Ishikawa (cell line): Measurements from ENCODE around the gene TCF4.

Experiments used
- CEBPB ChIP-seq: IDR thresholded peaks from 2 replicates; pipeline ENCODE4 v1.6.1; 2012
- CREB1 ChIP-seq: IDR thresholded peaks from 2 replicates; pipeline ENCODE4 v1.6.1; 2012; ENCODE audit warnings: low read depth
- EGR1 ChIP-seq: IDR thresholded peaks from 2 replicates; pipeline ENCODE4 v1.6.1; 2012
- EP300 ChIP-seq: IDR thresholded peaks from 2 replicates; pipeline ENCODE4 v1.6.1; 2012; ENCODE audit warnings: borderline replicate concordance
- FOXM1 ChIP-seq: IDR thresholded peaks from 2 replicates; pipeline ENCODE4 v1.6.1; 2012; ENCODE audit warnings: low read depth, borderline replicate concordance
- MAX ChIP-seq: IDR thresholded peaks from 2 replicates; pipeline ENCODE4 v1.6.1; 2012
- NFIC ChIP-seq: IDR thresholded peaks from 2 replicates; pipeline ENCODE4 v1.6.1; 2012
- RAD21 ChIP-seq: IDR thresholded peaks from 2 replicates; pipeline ENCODE4 v1.6.1; 2012; ENCODE audit warnings: low read depth
- TAF1 ChIP-seq: IDR thresholded peaks from 2 replicates; pipeline ENCODE4 v1.6.1; 2012; ENCODE audit warnings: low read depth, mild to moderate bottlenecking
- TCF12 ChIP-seq: IDR thresholded peaks from 2 replicates; pipeline ENCODE4 v1.6.1; 2012; ENCODE audit warnings: low read depth
- TEAD4 ChIP-seq: IDR thresholded peaks from 2 replicates; pipeline ENCODE4 v1.6.1; 2012
- YY1 ChIP-seq: IDR thresholded peaks from 2 replicates; pipeline ENCODE4 v1.6.1; 2012; ENCODE audit warnings: low read depth
- ZBTB7A ChIP-seq: IDR thresholded peaks from 2 replicates; pipeline ENCODE4 v1.6.1; 2012; ENCODE audit warnings: low read depth
- TF ChIP-seq, protein P1 (sequence below): IDR thresholded peaks from 2 replicates; pipeline ENCODE4 v1.6.1; 2012
- TF ChIP-seq, protein P2 (sequence below): IDR thresholded peaks from 2 replicates; pipeline ENCODE4 v1.6.1; 2012; ENCODE audit warnings: low read depth, mild to moderate bottlenecking

TCF4 gene

GRCh38 chr18:55289048-55289447 is 298.9 kb downstream of the TCF4 start:
- TF ChIP-seq CEBPB (no peak), TCF12 (no peak), RAD21 (no peak), NFIC (no peak), TAF1 (no peak), YY1 (no peak), TEAD4 (no peak), CREB1 (no peak), MAX (no peak), FOXM1 (no peak), EP300 (no peak), EGR1 (no peak), ZBTB7A (no peak)
- TF ChIP-seq, protein P1, sequence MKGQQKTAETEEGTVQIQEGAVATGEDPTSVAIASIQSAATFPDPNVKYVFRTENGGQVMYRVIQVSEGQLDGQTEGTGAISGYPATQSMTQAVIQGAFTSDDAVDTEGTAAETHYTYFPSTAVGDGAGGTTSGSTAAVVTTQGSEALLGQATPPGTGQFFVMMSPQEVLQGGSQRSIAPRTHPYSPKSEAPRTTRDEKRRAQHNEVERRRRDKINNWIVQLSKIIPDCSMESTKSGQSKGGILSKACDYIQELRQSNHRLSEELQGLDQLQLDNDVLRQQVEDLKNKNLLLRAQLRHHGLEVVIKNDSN = no peak
- TF ChIP-seq, protein P2, sequence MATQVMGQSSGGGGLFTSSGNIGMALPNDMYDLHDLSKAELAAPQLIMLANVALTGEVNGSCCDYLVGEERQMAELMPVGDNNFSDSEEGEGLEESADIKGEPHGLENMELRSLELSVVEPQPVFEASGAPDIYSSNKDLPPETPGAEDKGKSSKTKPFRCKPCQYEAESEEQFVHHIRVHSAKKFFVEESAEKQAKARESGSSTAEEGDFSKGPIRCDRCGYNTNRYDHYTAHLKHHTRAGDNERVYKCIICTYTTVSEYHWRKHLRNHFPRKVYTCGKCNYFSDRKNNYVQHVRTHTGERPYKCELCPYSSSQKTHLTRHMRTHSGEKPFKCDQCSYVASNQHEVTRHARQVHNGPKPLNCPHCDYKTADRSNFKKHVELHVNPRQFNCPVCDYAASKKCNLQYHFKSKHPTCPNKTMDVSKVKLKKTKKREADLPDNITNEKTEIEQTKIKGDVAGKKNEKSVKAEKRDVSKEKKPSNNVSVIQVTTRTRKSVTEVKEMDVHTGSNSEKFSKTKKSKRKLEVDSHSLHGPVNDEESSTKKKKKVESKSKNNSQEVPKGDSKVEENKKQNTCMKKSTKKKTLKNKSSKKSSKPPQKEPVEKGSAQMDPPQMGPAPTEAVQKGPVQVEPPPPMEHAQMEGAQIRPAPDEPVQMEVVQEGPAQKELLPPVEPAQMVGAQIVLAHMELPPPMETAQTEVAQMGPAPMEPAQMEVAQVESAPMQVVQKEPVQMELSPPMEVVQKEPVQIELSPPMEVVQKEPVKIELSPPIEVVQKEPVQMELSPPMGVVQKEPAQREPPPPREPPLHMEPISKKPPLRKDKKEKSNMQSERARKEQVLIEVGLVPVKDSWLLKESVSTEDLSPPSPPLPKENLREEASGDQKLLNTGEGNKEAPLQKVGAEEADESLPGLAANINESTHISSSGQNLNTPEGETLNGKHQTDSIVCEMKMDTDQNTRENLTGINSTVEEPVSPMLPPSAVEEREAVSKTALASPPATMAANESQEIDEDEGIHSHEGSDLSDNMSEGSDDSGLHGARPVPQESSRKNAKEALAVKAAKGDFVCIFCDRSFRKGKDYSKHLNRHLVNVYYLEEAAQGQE = no peak

- TF ChIP-seq EP300 (no peak), TEAD4 (no peak)
Observed at GRCh38 chr18:55287935-55288868, 299.8 kb downstream of the TCF4 start.

GRCh38 chr18:55287149-55287806 is 300.7 kb downstream of the TCF4 start:
- TF ChIP-seq TEAD4 (no peak), CREB1 (no peak), CEBPB (no peak), TAF1 (no peak), TCF12 (no peak), RAD21 (no peak), EGR1 (no peak), FOXM1 (no peak), MAX (no peak), EP300 (no peak), NFIC (no peak), ZBTB7A (no peak), YY1 (no peak)
- TF ChIP-seq, protein P1 = no peak
- TF ChIP-seq, protein P2 = no peak

- TF ChIP-seq TAF1 (no peak), MAX (no peak), YY1 (no peak), NFIC (no peak), ZBTB7A (no peak), TCF12 (no peak), EGR1 (no peak), CEBPB (no peak), EP300 (no peak), TEAD4 (no peak), RAD21 (no peak), FOXM1 (no peak), CREB1 (no peak)
- TF ChIP-seq, protein P2 = no peak
Observed at GRCh38 chr18:55286257-55286825, 301.7 kb downstream of the TCF4 start.
